GM23338 (cell line): ENCODE results near the gene IMMP1L. TPM values are rescaled to one million over a fixed set of nuclear protein-coding genes. Genes with fewer than 3 reads are reported as not detected.

Source experiments
- ATAC-seq: fragments of 200-7000 bp; cut with Tn5 transposase; 3 replicates; pipeline ENCODE4 v1.9.1; 2020
- DNase-seq: peaks from one replicate; pipeline ENCODE4 v3.0.0-alpha.2; 2015; ENCODE audit warnings: low spot score
- H2AFZ ChIP-seq: fragments of 200-600 bp; sonication (generic); 2 replicates; pipeline ENCODE4 v1.8.0; 2016; ENCODE audit warnings: antibody characterized with exemption, mild to moderate bottlenecking, moderate library complexity
- H3F3A ChIP-seq: fragments of 200-600 bp; sonication (generic); replicated peaks from 2 replicates; pipeline ENCODE4 v1.8.0; 2017; ENCODE audit warnings: antibody characterized with exemption, mixed run types, low read depth
- H3K27ac ChIP-seq: fragments of 200-600 bp; sonication (generic); 2 replicates; pipeline ENCODE4 v1.6.1; 2016; ENCODE audit warnings: low read depth
- H3K27me3 ChIP-seq: fragments of 200-600 bp; sonication (generic); 2 replicates; pipeline ENCODE4 v1.8.0; 2016; ENCODE audit warnings: mild to moderate bottlenecking, mixed run types, moderate library complexity; ENCODE audit not compliant: insufficient read depth
- H3K36me3 ChIP-seq: fragments of 200-600 bp; sonication (generic); 2 replicates; pipeline ENCODE4 v1.8.0; 2016; ENCODE audit warnings: mild to moderate bottlenecking; ENCODE audit not compliant: insufficient read depth
- H3K4me1 ChIP-seq: fragments of 200-600 bp; sonication (generic); 2 replicates; pipeline ENCODE4 v1.8.0; 2016; ENCODE audit warnings: mild to moderate bottlenecking, moderate library complexity; ENCODE audit not compliant: insufficient read depth
- H3K4me2 ChIP-seq: fragments of 200-600 bp; sonication (generic); 2 replicates; pipeline ENCODE4 v1.7.1; 2017; ENCODE audit warnings: mixed run types
- H3K4me3 ChIP-seq: fragments of 200-600 bp; sonication (generic); 2 replicates; pipeline ENCODE4 v1.6.1; 2016; ENCODE audit warnings: mixed run types
- H3K79me2 ChIP-seq: fragments of 200-600 bp; sonication (generic); replicated peaks from 2 replicates; pipeline ENCODE4 v1.8.0; 2017; ENCODE audit warnings: mild to moderate bottlenecking; ENCODE audit not compliant: insufficient read depth
- H3K9me2 ChIP-seq: fragments of 200-600 bp; sonication (generic); 2 replicates; pipeline ENCODE4 v1.8.0; 2017; ENCODE audit not compliant: insufficient read depth
- H4K20me1 ChIP-seq: fragments of 200-600 bp; sonication (generic); replicated peaks from 2 replicates; pipeline ENCODE4 v1.8.0; 2017; ENCODE audit warnings: mild to moderate bottlenecking; ENCODE audit not compliant: insufficient read depth
- H3K27ac Mint-ChIP-seq: 2 replicates; pipeline ENCODE4 v1.8.0; 2020; ENCODE audit warnings: inconsistent platforms, mild to moderate bottlenecking, moderate library complexity, mixed read lengths
- H3K27me3 Mint-ChIP-seq: 3 replicates; pipeline ENCODE4 v1.8.0; 2022; ENCODE audit warnings: low read depth, mild to moderate bottlenecking, moderate library complexity, mixed read lengths, inconsistent platforms; ENCODE audit not compliant: insufficient read depth, poor library complexity
- H3K36me3 Mint-ChIP-seq: 3 replicates; pipeline ENCODE4 v1.8.0; 2021; ENCODE audit warnings: low read depth, mild to moderate bottlenecking, inconsistent platforms, moderate library complexity, mixed read lengths
- H3K4me1 Mint-ChIP-seq: 3 replicates; pipeline ENCODE4 v1.8.0; 2020; ENCODE audit warnings: mild to moderate bottlenecking, inconsistent platforms, mixed read lengths
- H3K4me3 Mint-ChIP-seq: 3 replicates; pipeline ENCODE4 v1.8.0; 2021; ENCODE audit warnings: moderate library complexity, mild to moderate bottlenecking, inconsistent platforms, mixed read lengths
- H3K9me3 Mint-ChIP-seq: 3 replicates; pipeline ENCODE4 v1.8.0; 2020; ENCODE audit warnings: moderate library complexity, mild to moderate bottlenecking, inconsistent platforms, mixed read lengths
- CREB1 ChIP-seq: fragments of 250-450 bp; sonication (Bioruptor Pico); IDR thresholded peaks from 2 replicates; pipeline ENCODE4 v1.5.0; 2020; ENCODE audit warnings: low read depth, mild to moderate bottlenecking, moderate library complexity
- CTCF ChIP-seq, 2 experiments: fragments of 200-600 bp in 1 of 2; sonication (generic) in 1 of 2; conservative IDR thresholded peaks; 2 replicates each; pipeline versions ENCODE4 v1.5.1 to v1.6.1; 2016 to 2017; ENCODE audit warnings: antibody characterized with exemption in 2 of 2, low read depth in 2 of 2, mild to moderate bottlenecking in 2 of 2, moderate library complexity in 1 of 2
- ETS1 ChIP-seq: IDR thresholded peaks from 2 replicates; pipeline ENCODE4 v1.6.1; 2016; ENCODE audit warnings: antibody characterized with exemption
- EZH2 ChIP-seq: fragments of 200-600 bp; sonication (generic); IDR thresholded peaks from one replicate; pipeline ENCODE4 v1.8.0; 2017; ENCODE audit warnings: antibody characterized with exemption, mild to moderate bottlenecking, low read depth; ENCODE audit not compliant: unreplicated experiment
- EZH2phosphoT487 ChIP-seq: fragments of 200-600 bp; sonication (generic); IDR thresholded peaks from one replicate; pipeline ENCODE4 v1.8.1; 2018; ENCODE audit warnings: antibody characterized with exemption; ENCODE audit not compliant: unreplicated experiment
- JUNB ChIP-seq: IDR thresholded peaks from one replicate; pipeline ENCODE4 v1.6.1; 2016; ENCODE audit warnings: antibody characterized with exemption; ENCODE audit not compliant: unreplicated experiment
- NANOG ChIP-seq: IDR thresholded peaks from 2 replicates; pipeline ENCODE4 v1.6.1; 2016; ENCODE audit warnings: antibody characterized with exemption, borderline replicate concordance
- POLR2AphosphoS5 ChIP-seq: IDR thresholded peaks from 2 replicates; pipeline ENCODE4 v1.6.1; 2016; ENCODE audit warnings: antibody characterized with exemption, low read depth
- REST ChIP-seq: IDR thresholded peaks from one replicate; pipeline ENCODE4 v1.6.1; 2018; ENCODE audit warnings: antibody characterized with exemption; ENCODE audit not compliant: unreplicated experiment
- STAT1 ChIP-seq: IDR thresholded peaks from one replicate; pipeline ENCODE4 v1.6.1; 2016; ENCODE audit warnings: antibody characterized with exemption; ENCODE audit not compliant: unreplicated experiment
- ZNF114 ChIP-seq: fragments of 250-450 bp; sonication (Bioruptor Pico); IDR thresholded peaks from 2 replicates; pipeline ENCODE4 v1.5.0; 2020; ENCODE audit warnings: mild to moderate bottlenecking, moderate library complexity
- ZNF331 ChIP-seq: fragments of 250-450 bp; sonication (Bioruptor Pico); IDR thresholded peaks from 2 replicates; pipeline ENCODE4 v1.5.0; 2020; ENCODE audit warnings: low read depth, mild to moderate bottlenecking, moderate library complexity
- ZNF462 ChIP-seq: fragments of 250-450 bp; sonication (Bioruptor Pico); IDR thresholded peaks from 2 replicates; pipeline ENCODE4 v1.5.0; 2020; ENCODE audit warnings: mild to moderate bottlenecking, moderate library complexity
- polyA plus RNA-seq: library from polyadenylated mRNA; unstranded; fragments of >200 nt; fragmentation: Nextera tagmentation; extraction: Ambion mirVana; gene quantifications from 2 replicates; pipeline ENCODE4 v1.2.1, GENCODE V29; 2016
- total RNA-seq: library from RNA; depleted of rRNA; stranded (reverse); fragments of >200 nt; shearing (Covaris generic); gene quantifications from 2 replicates; pipeline ENCODE4 v1.2.3, GENCODE V29; 2014

The IMMP1L gene
- total and polyA plus RNA-seq, 2 experiments from 2014 or later: 23.9 to 154 TPM

- H3K36me3 ChIP-seq: no peaks in the 10 kb centered on the region
- 0 out of 2 replicates have a peak, but pooled peaks cover 4% of the 10 kb centered on the region for H4K20me1 ChIP-seq
- Mint-ChIP-seq H3K36me3 (no peaks in the 10 kb centered on the region; the same call in 2 of the 3 replicates), H3K4me3 (no peak overlapping the region), H3K27ac (no peak overlapping the region), H3K9me3 (no peaks in the 10 kb centered on the region), H3K27me3 (peaks cover 2% of the 10 kb centered on the region), H3K4me1 (peaks cover 4% of the 10 kb centered on the region; the same call in 2 of the 3 replicates)
- 0 out of 2 replicates have a peak overlapping the region, but pooled peaks have one; percentile 13 for H3K27ac ChIP-seq
- H2AFZ ChIP-seq: no peak overlapping the region
- no peaks in the 10 kb centered on the region for H3K9me2 ChIP-seq
- ATAC-seq: no peak
- H3K79me2 ChIP-seq: peaks cover 61% of the 10 kb centered on the region
- no peak for DNase-seq
- H3K27me3 ChIP-seq: no peaks in the 10 kb centered on the region
- H3K4me3 ChIP-seq: no peak overlapping the region
- H3K4me2 ChIP-seq: no peak overlapping the region
- no peaks in the 10 kb centered on the region for H3F3A ChIP-seq
- H3K4me1 ChIP-seq: peaks cover 9% of the 10 kb centered on the region
- TF ChIP-seq ETS1 (no peak), ZNF462 (CRISPR knock-in tag) (no peak), ZNF114 (CRISPR knock-in tag) (no peak), STAT1 (no peak), EZH2phosphoT487 (no peak), JUNB (no peak), POLR2AphosphoS5 (no peak), REST (no peak), CREB1 (CRISPR knock-in tag) (no peak), CTCF (conservative IDR thresholded peaks at IDR 0.05; ENCODE audit: low read depth in 2 of 2) (no peak), EZH2 (no peak), ZNF331 (no peak), NANOG (no peak)
Observed at GRCh38 chr11:31477528-31478222, 31.7 kb downstream of the IMMP1L start.
